BJ (cell line): ENCODE data around the gene SPOPL. TPM values are rescaled to one million over a fixed set of nuclear protein-coding genes. Genes with fewer than 3 reads are reported as not detected.

Source experiments
- CTCF ChIA-PET: fragments of 350-600 bp; formaldehyde crosslinking; extraction: SDS; loops from one replicate; lab custom pipeline; 2021; ENCODE audit warnings: antibody characterized with exemption, inconsistent platforms; lab: Yijun Ruan, JAX
- POLR2A ChIA-PET: fragments of 300-600 bp; sonication (Branson Sonifier 250); formaldehyde crosslinking; extraction: SDS; loops from one replicate; lab custom pipeline; 2021; ENCODE audit warnings: antibody characterized with exemption; lab: Charles Lee
- DNase-seq: peaks from one replicate; pipeline ENCODE4 v3.0.0-alpha.2; 2011; ENCODE audit warnings: low read depth
- H3K27me3 ChIP-seq: 2 replicates; pipeline ENCODE4 v1.6.0; 2011; ENCODE audit warnings: low read length; ENCODE audit not compliant: control insufficient read depth, insufficient read depth
- H3K36me3 ChIP-seq: 2 replicates; pipeline ENCODE4 v1.5.1; 2011; ENCODE audit warnings: low read length; ENCODE audit not compliant: control insufficient read depth, insufficient read depth
- H3K4me3 ChIP-seq: 2 replicates; pipeline ENCODE4 v1.5.1; 2011; ENCODE audit warnings: low read depth, mild to moderate bottlenecking, control low read depth, low read length
- CTCF ChIP-seq: IDR thresholded peaks from 2 replicates; pipeline ENCODE4 v1.5.1; 2011; ENCODE audit warnings: low read depth, mild to moderate bottlenecking, control low read depth, inconsistent platforms, low read length, moderate library complexity; ENCODE audit not compliant: insufficient read depth
- polyA plus RNA-seq: library from polyadenylated mRNA; depleted of rRNA; stranded (reverse); fragments of >200 nt; gene quantifications from 2 replicates; pipeline ENCODE4 v1.2.3, GENCODE V29; 2011

The SPOPL gene
- polyA plus RNA-seq, 1 experiment: 5.8 TPM

- H3K27me3 ChIP-seq: no peaks in the 10 kb centered on the region
- no peaks in the 10 kb centered on the region for H3K36me3 ChIP-seq
- ChIA-PET POLR2A (interaction anchor here (0.7 kb wide), 1 partner anchor 117 kb away, joined by 3 read pairs; no protein-coding TSS in a partner anchor), CTCF (no interaction called here)
- no peak for DNase-seq
- no peak for TF ChIP-seq CTCF
- no peak overlapping the region for H3K4me3 ChIP-seq
Measured at GRCh38 chr2:138577066-138577465, 75.5 kb downstream of the SPOPL start.

- ChIA-PET CTCF (no interaction called here), POLR2A (no interaction called here)
- TF ChIP-seq CTCF: no peak
- H3K4me3 ChIP-seq: no peak overlapping the region
- H3K27me3 ChIP-seq: no peaks in the 10 kb centered on the region
- no peak for DNase-seq
- no peaks in the 10 kb centered on the region for H3K36me3 ChIP-seq
Measured at GRCh38 chr2:138579556-138579955, 78.0 kb downstream of the SPOPL start.

GRCh38 chr2:138581909-138582308 is 80.3 kb downstream of the SPOPL start:
- Histone ChIP-seq H3K36me3 (no peaks in the 10 kb centered on the region), H3K4me3 (no peak overlapping the region), H3K27me3 (no peaks in the 10 kb centered on the region)
- ChIA-PET CTCF (no interaction called here), POLR2A (no interaction called here)
- TF ChIP-seq CTCF: no peak
- DNase-seq: no peak

GRCh38 chr2:138589663-138590062 is 88.1 kb downstream of the SPOPL start:
- TF ChIP-seq CTCF: no peak
- no peak for DNase-seq
- no peaks in the 10 kb centered on the region for H3K36me3 ChIP-seq
- POLR2A ChIA-PET: no interaction called here
- CTCF ChIA-PET: no interaction called here
- no peak overlapping the region for H3K4me3 ChIP-seq
- no peaks in the 10 kb centered on the region for H3K27me3 ChIP-seq

GRCh38 chr2:138596403-138596802 is 94.8 kb downstream of the SPOPL start:
- DNase-seq: no peak
- H3K4me3 ChIP-seq: no peak overlapping the region
- H3K27me3 ChIP-seq: no peaks in the 10 kb centered on the region
- CTCF ChIA-PET: no interaction called here
- TF ChIP-seq CTCF: no peak
- POLR2A ChIA-PET: no interaction called here
- H3K36me3 ChIP-seq: no peaks in the 10 kb centered on the region
